Measurements from ENCODE around the gene CTNNA2.

DNA sequence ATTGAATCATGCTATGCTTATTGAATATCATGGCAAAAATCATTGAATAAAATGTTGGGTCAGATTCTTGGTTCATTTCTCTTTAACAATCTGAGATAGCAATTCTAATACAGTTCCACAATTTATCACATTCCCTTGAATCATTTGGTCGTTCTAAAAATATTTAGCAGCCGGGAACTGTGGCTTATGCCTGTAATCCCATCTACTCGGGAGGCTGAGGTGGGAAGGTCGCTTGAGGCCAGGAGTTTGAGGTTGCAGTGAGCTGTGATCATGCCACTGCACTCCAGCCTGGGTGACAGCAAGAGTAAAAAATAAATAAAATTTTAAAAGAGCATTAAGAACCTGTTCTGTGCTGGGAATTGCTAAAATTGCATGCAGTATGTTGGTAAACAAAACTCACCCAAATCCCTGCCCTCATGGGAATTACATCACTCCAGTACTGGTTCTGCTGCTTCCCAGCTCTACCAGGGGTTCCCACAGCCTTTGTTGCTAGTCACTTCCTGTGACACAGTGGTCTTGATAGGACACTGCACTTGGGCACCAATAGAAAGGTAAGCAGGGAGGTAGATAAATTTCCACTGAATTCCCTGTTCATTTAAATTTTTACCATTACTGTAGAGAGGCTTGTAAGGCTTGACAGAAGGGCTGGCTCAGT is 200.4 kb downstream of the CTNNA2 start:
- TF ChIP-seq POLR2A (IDR thresholded peaks at IDR 0.05; ENCODE audit: low read depth, low read length): no peak
- TF ChIP-seq POLR2AphosphoS5 (IDR thresholded peaks at IDR 0.05; ENCODE audit: low read depth, low read length): no peak
- no peak for TF ChIP-seq TAF1 (IDR thresholded peaks at IDR 0.05; ENCODE audit: borderline replicate concordance, low read depth, low read length)
